H9 (cell line): ENCODE data around the gene DPM2. TPM values are rescaled to one million over a fixed set of nuclear protein-coding genes. Genes with fewer than 3 reads are reported as not detected.

ENCODE experiments used
- DNase-seq: peaks from one replicate; pipeline ENCODE4 v3.0.0-alpha.2; 2017
- H2AFZ ChIP-seq: one replicate; pipeline ENCODE4 v1.6.1; 2013; ENCODE audit warnings: mild to moderate bottlenecking, low read length, control low read depth, moderate library complexity
- H2AK5ac ChIP-seq: 2 replicates; pipeline ENCODE4 v1.6.1; 2013; ENCODE audit warnings: low read length, control low read depth, mixed read lengths; ENCODE audit not compliant: insufficient read length
- H2BK120ac ChIP-seq: one replicate; pipeline ENCODE4 v1.6.1; 2013; ENCODE audit warnings: low read depth, mild to moderate bottlenecking, low read length, control low read depth, inconsistent platforms; ENCODE audit not compliant: poor library complexity, severe bottlenecking
- H2BK12ac ChIP-seq: 2 replicates; pipeline ENCODE4 v1.6.1; 2013; ENCODE audit warnings: low read length, control low read depth, mixed read lengths, low read depth; ENCODE audit not compliant: insufficient read length
- H2BK15ac ChIP-seq: 2 replicates; pipeline ENCODE4 v1.6.1; 2013; ENCODE audit warnings: low read depth, low read length, control low read depth
- H2BK20ac ChIP-seq: one replicate; pipeline ENCODE4 v1.6.1; 2013; ENCODE audit warnings: low read depth, mild to moderate bottlenecking, low read length, control low read depth, inconsistent platforms; ENCODE audit not compliant: poor library complexity, severe bottlenecking
- H2BK5ac ChIP-seq: 2 replicates; pipeline ENCODE4 v1.6.1; 2013; ENCODE audit warnings: low read length, control low read depth, mixed read lengths; ENCODE audit not compliant: insufficient read length
- H3K14ac ChIP-seq: 2 replicates; pipeline ENCODE4 v1.6.1; 2013; ENCODE audit warnings: low read length, control low read depth; ENCODE audit not compliant: insufficient read depth
- H3K18ac ChIP-seq: 2 replicates; pipeline ENCODE4 v1.6.1; 2013; ENCODE audit warnings: low read depth, mild to moderate bottlenecking, mixed read lengths, low read length, control low read depth; ENCODE audit not compliant: insufficient read length
- H3K23ac ChIP-seq: 2 replicates; pipeline ENCODE4 v1.6.1; 2013; ENCODE audit warnings: low read length, control low read depth, mixed read lengths, low read depth; ENCODE audit not compliant: insufficient read length
- H3K23me2 ChIP-seq: 2 replicates; pipeline ENCODE4 v1.6.1; 2013; ENCODE audit warnings: low read depth, mild to moderate bottlenecking, mixed read lengths, low read length, control low read depth; ENCODE audit not compliant: insufficient read length, poor library complexity, severe bottlenecking
- H3K27ac ChIP-seq: 2 replicates; pipeline ENCODE4 v1.5.1; 2013; ENCODE audit warnings: low read length, control low read depth, mixed read lengths, low read depth; ENCODE audit not compliant: insufficient read length
- H3K27me3 ChIP-seq: 2 replicates; pipeline ENCODE4 v1.6.1; 2013; ENCODE audit warnings: low read length, control low read depth, inconsistent platforms; ENCODE audit not compliant: insufficient read depth
- H3K4ac ChIP-seq: 2 replicates; pipeline ENCODE4 v1.6.1; 2013; ENCODE audit warnings: low read depth, mild to moderate bottlenecking, control low read depth, inconsistent platforms, low read length, moderate library complexity
- H3K4me1 ChIP-seq: 2 replicates; pipeline ENCODE4 v1.6.1; 2013; ENCODE audit warnings: low read length, control low read depth, inconsistent platforms; ENCODE audit not compliant: insufficient read depth
- H3K4me2 ChIP-seq: 2 replicates; pipeline ENCODE4 v1.6.1; 2013; ENCODE audit warnings: low read length, control low read depth, mixed read lengths; ENCODE audit not compliant: insufficient read length, insufficient read depth
- H3K56ac ChIP-seq: 2 replicates; pipeline ENCODE4 v1.6.1; 2013; ENCODE audit warnings: low read depth, mild to moderate bottlenecking, mixed read lengths, low read length, control low read depth; ENCODE audit not compliant: insufficient read length
- H3K79me1 ChIP-seq: 2 replicates; pipeline ENCODE4 v1.6.1; 2013; ENCODE audit warnings: low read depth, mild to moderate bottlenecking, moderate library complexity, low read length, control low read depth, inconsistent platforms; ENCODE audit not compliant: insufficient read depth, poor library complexity, severe bottlenecking
- H3K79me2 ChIP-seq: 2 replicates; pipeline ENCODE4 v1.6.1; 2013; ENCODE audit warnings: low read length, control low read depth, inconsistent platforms; ENCODE audit not compliant: insufficient read depth
- H3K9ac ChIP-seq: 2 replicates; pipeline ENCODE4 v1.6.1; 2013; ENCODE audit warnings: low read length, control low read depth, mixed read lengths; ENCODE audit not compliant: insufficient read length; ENCODE audit errors: extremely low read depth
- H3K9me3 ChIP-seq: one replicate; pipeline ENCODE4 v1.6.1; 2013; ENCODE audit warnings: low read depth, low read length, inconsistent platforms; ENCODE audit not compliant: control insufficient read depth
- H3T11ph ChIP-seq: one replicate; pipeline ENCODE4 v1.6.1; 2013; ENCODE audit warnings: mild to moderate bottlenecking, low read length, control low read depth, inconsistent platforms
- H4K20me1 ChIP-seq: one replicate; pipeline ENCODE4 v1.6.1; 2013; ENCODE audit not compliant: control insufficient read depth, insufficient read length, insufficient read depth
- H4K5ac ChIP-seq: 2 replicates; pipeline ENCODE4 v1.6.1; 2013; ENCODE audit warnings: low read depth, mild to moderate bottlenecking, mixed read lengths, low read length, control low read depth; ENCODE audit not compliant: insufficient read length
- H4K8ac ChIP-seq: replicated peaks from 2 replicates; pipeline ENCODE4 v1.6.1; 2013; ENCODE audit warnings: low read length, control low read depth, mixed read lengths, low read depth; ENCODE audit not compliant: insufficient read length
- H4K91ac ChIP-seq: 2 replicates; pipeline ENCODE4 v1.6.1; 2013; ENCODE audit warnings: low read depth, mild to moderate bottlenecking, moderate library complexity, mixed read lengths, low read length, control low read depth; ENCODE audit not compliant: insufficient read length
- H3K27ac Mint-ChIP-seq, 3 experiments: 2 replicates in 2 of 3; 3 replicates in 1 of 3; pipeline ENCODE4 v1.8.0; 2020 to 2021; ENCODE audit warnings: mixed read lengths in 3 of 3, mild to moderate bottlenecking in 1 of 3, moderate library complexity in 1 of 3
- H3K27me3 Mint-ChIP-seq: 2 replicates; pipeline ENCODE4 v1.8.0; 2021; ENCODE audit warnings: low read depth, mild to moderate bottlenecking, moderate library complexity, mixed read lengths
- H3K36me3 Mint-ChIP-seq, 3 experiments: 2 replicates in 2 of 3; 3 replicates in 1 of 3; pipeline ENCODE4 v1.8.0; 2020 to 2021; ENCODE audit warnings: low read depth in 3 of 3, mixed read lengths in 3 of 3; ENCODE audit not compliant: insufficient read depth in 1 of 3
- H3K4me1 Mint-ChIP-seq, 2 experiments: 2 replicates each; pipeline ENCODE4 v1.8.0; 2020; ENCODE audit warnings: mixed read lengths in 2 of 2
- H3K4me3 Mint-ChIP-seq, 2 experiments: 2 replicates in 1 of 2; 3 replicates in 1 of 2; pipeline ENCODE4 v1.8.0; 2020 to 2021; ENCODE audit warnings: mild to moderate bottlenecking in 2 of 2, mixed read lengths in 2 of 2, moderate library complexity in 1 of 2
- H3K9me3 Mint-ChIP-seq, 2 experiments: 2 replicates in 1 of 2; 3 replicates in 1 of 2; pipeline ENCODE4 v1.8.0; 2020; ENCODE audit warnings: mild to moderate bottlenecking in 2 of 2, mixed read lengths in 2 of 2, moderate library complexity in 1 of 2
- WGBS: extraction: QIAGEN DNeasy Blood & Tissue Kit; methylation state at CpG from one replicate; pipeline ENCODE4 v1.1.7; 2013; ENCODE audit warnings: missing lambda C conversion rate, low lambda C conversion rate, mixed read lengths; ENCODE audit not compliant: insufficient read length; ENCODE audit errors: extremely low coverage; 5-methylcytosine and 5-hydroxymethylcytosine counted together
- total RNA-seq: library from RNA; stranded (reverse); gene quantifications from 2 replicates; pipeline ENCODE4 v1.2.1, GENCODE V29; 2021
- TF ChIP-seq, protein P1 (sequence below): fragments of 200-600 bp; sonication (generic); conservative IDR thresholded peaks from 3 replicates; pipeline ENCODE4 v1.8.0; 2021; ENCODE audit warnings: antibody characterized with exemption, mild to moderate bottlenecking

DPM2 gene
- total RNA-seq, 1 experiment from 2014 or later = 46.1 TPM

DNA sequence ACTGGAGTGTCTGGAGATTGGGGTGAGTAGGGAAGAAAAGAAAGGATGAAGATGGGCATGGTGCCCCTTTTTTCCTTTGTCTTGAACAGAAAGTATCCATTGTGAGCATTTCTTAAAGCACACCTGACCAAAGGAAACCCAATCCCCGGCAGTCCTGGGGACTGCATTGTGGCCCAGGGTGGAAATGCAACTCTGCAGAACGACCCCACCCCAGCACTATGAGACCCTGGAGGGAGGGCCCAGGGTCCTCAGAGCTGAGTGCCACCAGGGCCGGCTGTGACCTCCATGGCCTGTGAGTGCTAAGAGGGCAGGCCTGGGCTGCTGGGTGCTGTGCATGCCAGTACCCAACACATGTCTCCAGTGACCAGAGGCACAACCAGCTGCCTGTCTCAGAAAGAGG lies 24.6 kb upstream of the DPM2 start:
- no peak for DNase-seq
- Histone ChIP-seq H3K27me3 (no peaks in the 10 kb centered on the region), H3K4me1 (no peaks in the 10 kb centered on the region; the same call in 1 of the 2 replicates), H4K91ac (no peak overlapping the region), H3K18ac (no peak overlapping the region), H3K9ac (no peak overlapping the region), H3K56ac (no peak overlapping the region), H4K8ac (no peak overlapping the region), H3K79me1 (peaks cover 2% of the 10 kb centered on the region), H2BK15ac (no peak overlapping the region), H2BK20ac (no peak overlapping the region), H3K4ac (no peak overlapping the region), H3K27ac (no peak overlapping the region), H2AK5ac (no peak overlapping the region), H3T11ph (no peak overlapping the region), H3K23me2 (no peaks in the 10 kb centered on the region), H2AFZ (no peak overlapping the region), H4K20me1 (no peaks in the 10 kb centered on the region), H3K79me2 (peaks cover 8% of the 10 kb centered on the region; the same call in 1 of the 2 replicates), H3K14ac (no peak overlapping the region), H2BK120ac (no peak overlapping the region), H3K4me2 (no peak overlapping the region), H3K23ac (no peak overlapping the region), H2BK5ac (no peak overlapping the region), H2BK12ac (no peak overlapping the region), H3K9me3 (no peaks in the 10 kb centered on the region), H4K5ac (no peak overlapping the region)
- Mint-ChIP-seq H3K4me1 (peaks cover 56 to 65% of the 10 kb centered on the region in 2 experiments), H3K27me3 (no peaks in the 10 kb centered on the region), H3K27ac (peak overlapping the region in 2 of 3 experiments; percentile 45 to 73; a peak in 2 of 7 replicates), H3K4me3 (no peak overlapping the region), H3K36me3 (peaks cover 0 to 9% (median 6%) of the 10 kb centered on the region in 3 experiments; a peak in 5 of 7 replicates), H3K9me3 (no peaks in the 10 kb centered on the region)
- TF ChIP-seq, protein P1, sequence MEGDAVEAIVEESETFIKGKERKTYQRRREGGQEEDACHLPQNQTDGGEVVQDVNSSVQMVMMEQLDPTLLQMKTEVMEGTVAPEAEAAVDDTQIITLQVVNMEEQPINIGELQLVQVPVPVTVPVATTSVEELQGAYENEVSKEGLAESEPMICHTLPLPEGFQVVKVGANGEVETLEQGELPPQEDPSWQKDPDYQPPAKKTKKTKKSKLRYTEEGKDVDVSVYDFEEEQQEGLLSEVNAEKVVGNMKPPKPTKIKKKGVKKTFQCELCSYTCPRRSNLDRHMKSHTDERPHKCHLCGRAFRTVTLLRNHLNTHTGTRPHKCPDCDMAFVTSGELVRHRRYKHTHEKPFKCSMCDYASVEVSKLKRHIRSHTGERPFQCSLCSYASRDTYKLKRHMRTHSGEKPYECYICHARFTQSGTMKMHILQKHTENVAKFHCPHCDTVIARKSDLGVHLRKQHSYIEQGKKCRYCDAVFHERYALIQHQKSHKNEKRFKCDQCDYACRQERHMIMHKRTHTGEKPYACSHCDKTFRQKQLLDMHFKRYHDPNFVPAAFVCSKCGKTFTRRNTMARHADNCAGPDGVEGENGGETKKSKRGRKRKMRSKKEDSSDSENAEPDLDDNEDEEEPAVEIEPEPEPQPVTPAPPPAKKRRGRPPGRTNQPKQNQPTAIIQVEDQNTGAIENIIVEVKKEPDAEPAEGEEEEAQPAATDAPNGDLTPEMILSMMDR = no peak
- WGBS = no CpG with 5 or more reads among the region's 3 CpGs
